ENCODE measurements around the gene SLC15A5. TPM values are rescaled to one million over a fixed set of nuclear protein-coding genes. Genes with fewer than 3 reads are reported as not detected.

Gene SLC15A5
- total RNA-seq, 3 donors from 2014 or later = not detected

DNA sequence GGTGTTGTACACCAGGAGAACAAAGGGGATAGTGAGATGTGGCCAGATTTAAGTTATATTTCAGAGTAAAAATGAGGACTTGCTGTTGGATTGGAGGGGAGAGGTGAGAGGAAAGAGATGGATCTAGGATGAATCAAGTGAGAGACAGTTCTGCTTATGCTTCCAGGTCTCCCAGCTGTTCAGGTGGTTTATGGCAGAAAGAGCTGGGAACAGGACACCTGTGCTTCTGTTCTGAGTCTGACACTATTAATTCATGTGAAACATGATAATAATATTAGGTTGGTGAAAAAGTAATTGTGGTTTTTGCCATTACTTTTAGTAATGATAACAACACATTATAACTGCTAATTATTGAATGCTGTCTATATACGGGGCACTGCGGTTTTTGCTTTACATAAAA is 55.7 kb downstream of the SLC15A5 start:
- no peak overlapping the region for H3K27ac ChIP-seq
- no peaks in the 10 kb centered on the region for H3K27me3 ChIP-seq
- H3K36me3 ChIP-seq = no peaks in the 10 kb centered on the region
- H3K4me1 ChIP-seq = no peaks in the 10 kb centered on the region
- no peak for DNase-seq (ENCODE audit: low spot score in 2 of 2)
- no peak overlapping the region for H3K4me3 ChIP-seq
- H3K9me3 ChIP-seq = no peaks in the 10 kb centered on the region
- no peak for TF ChIP-seq POLR2AphosphoS5 (IDR thresholded peaks at IDR 0.05)
- TF ChIP-seq POLR2A (IDR thresholded peaks at IDR 0.05) = no peak
- TF ChIP-seq, protein P1, sequence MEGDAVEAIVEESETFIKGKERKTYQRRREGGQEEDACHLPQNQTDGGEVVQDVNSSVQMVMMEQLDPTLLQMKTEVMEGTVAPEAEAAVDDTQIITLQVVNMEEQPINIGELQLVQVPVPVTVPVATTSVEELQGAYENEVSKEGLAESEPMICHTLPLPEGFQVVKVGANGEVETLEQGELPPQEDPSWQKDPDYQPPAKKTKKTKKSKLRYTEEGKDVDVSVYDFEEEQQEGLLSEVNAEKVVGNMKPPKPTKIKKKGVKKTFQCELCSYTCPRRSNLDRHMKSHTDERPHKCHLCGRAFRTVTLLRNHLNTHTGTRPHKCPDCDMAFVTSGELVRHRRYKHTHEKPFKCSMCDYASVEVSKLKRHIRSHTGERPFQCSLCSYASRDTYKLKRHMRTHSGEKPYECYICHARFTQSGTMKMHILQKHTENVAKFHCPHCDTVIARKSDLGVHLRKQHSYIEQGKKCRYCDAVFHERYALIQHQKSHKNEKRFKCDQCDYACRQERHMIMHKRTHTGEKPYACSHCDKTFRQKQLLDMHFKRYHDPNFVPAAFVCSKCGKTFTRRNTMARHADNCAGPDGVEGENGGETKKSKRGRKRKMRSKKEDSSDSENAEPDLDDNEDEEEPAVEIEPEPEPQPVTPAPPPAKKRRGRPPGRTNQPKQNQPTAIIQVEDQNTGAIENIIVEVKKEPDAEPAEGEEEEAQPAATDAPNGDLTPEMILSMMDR (IDR thresholded peaks at IDR 0.05) = no peak
- intact Hi-C loops (cut with DNase I; ENCODE audit: low total_unique reads) = no loop called here

DNA sequence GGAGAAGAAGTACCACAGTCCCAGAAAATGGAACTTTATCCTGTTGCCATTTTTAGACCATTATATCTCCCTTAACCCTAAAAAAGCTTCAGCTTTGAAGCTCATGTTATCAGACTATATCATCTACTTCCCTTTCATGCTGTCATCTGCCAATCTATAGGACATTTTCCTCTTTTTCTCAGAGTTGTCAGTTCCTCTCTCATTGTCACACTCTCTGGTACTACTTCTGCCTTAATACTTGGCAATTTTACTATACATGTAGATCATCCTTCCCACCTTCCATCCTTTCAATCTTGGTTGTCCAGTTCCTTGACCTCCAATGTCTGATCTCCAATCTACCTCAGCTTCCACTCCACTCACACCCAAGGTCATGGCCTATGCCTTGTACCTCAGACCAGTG is 57.4 kb downstream of the SLC15A5 start:
- Histone ChIP-seq H3K27ac (no peak overlapping the region), H3K36me3 (no peaks in the 10 kb centered on the region), H3K9me3 (no peaks in the 10 kb centered on the region), H3K27me3 (no peaks in the 10 kb centered on the region), H3K4me3 (no peak overlapping the region), H3K4me1 (no peaks in the 10 kb centered on the region)
- no peak for DNase-seq (ENCODE audit: low spot score in 2 of 2)
- TF ChIP-seq, protein P1 (IDR thresholded peaks at IDR 0.05) = no peak
- TF ChIP-seq POLR2AphosphoS5 (IDR thresholded peaks at IDR 0.05) (no peak), POLR2A (IDR thresholded peaks at IDR 0.05) (no peak)
- intact Hi-C loops (cut with DNase I; ENCODE audit: low total_unique reads) = no loop called here

DNA sequence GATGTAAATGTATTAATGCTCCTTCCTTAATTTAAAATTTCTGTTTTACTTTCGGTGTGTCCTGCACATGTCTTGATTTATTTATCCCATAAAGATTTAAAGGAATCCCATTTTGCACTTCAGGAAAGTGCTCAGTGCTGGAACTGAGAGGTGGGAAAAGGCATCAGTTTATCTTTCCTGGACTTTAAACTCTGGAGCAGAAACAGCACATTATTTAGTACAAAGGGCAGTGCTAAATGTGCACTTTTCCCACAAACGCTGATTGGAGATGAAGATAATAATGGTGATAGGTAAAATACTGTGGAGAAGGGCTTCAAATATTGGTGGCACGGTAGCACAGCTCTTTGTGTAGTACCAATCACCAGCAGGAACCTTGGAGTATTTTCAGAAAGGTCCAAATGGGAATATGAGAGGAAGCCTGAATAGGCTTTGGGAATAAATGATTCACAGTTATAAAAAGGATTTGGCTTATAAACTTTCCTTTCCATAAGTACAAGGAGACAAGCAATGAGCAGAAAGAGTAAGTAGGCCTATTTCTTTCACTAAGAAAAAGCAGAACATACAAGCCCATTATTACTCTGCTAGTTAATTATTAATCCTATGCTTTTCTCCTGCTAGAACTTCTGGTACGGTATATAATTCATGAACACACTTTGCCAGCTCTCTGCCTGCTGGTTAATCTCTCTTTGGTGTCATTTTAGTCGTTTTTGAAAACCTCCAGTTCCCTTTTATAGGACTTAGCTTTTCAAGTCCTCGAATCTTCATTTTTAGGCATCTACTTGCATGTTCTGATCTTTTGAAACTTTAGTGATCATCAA is 58.3 kb downstream of the SLC15A5 start:
- H3K9me3 ChIP-seq = no peaks in the 10 kb centered on the region
- H3K27me3 ChIP-seq = no peaks in the 10 kb centered on the region
- no peak overlapping the region for H3K27ac ChIP-seq
- H3K4me3 ChIP-seq = no peak overlapping the region
- intact Hi-C loops (cut with DNase I; ENCODE audit: low total_unique reads) = no loop called here
- no peak for DNase-seq (ENCODE audit: low spot score in 2 of 2)
- H3K4me1 ChIP-seq = no peaks in the 10 kb centered on the region
- TF ChIP-seq, protein P1 (IDR thresholded peaks at IDR 0.05) = no peak
- no peak for TF ChIP-seq POLR2A (IDR thresholded peaks at IDR 0.05)
- no peak for TF ChIP-seq POLR2AphosphoS5 (IDR thresholded peaks at IDR 0.05)
- no peaks in the 10 kb centered on the region for H3K36me3 ChIP-seq

DNA sequence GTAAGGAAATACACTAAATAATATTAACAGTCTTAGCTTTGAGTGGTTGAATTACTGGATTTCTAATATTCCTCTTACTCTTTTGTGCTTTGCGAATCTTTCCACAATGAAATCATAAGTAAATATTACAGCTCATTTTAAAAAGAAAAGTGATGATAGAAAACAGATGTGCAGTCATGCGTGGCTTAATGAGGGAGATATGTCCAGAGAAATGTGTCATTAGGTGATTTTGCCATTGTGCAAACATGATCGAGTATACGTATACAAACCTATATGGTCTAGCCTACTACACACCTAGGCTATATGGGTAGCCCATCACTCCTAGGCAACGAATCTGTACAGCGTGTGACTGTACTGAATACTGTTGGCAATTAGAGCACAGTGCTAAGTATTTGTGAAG is 59.3 kb downstream of the SLC15A5 start:
- TF ChIP-seq POLR2AphosphoS5 (IDR thresholded peaks at IDR 0.05) = no peak
- TF ChIP-seq POLR2A (IDR thresholded peaks at IDR 0.05) = no peak
- TF ChIP-seq, protein P1 (IDR thresholded peaks at IDR 0.05) = no peak
- no peak overlapping the region for H3K4me3 ChIP-seq
- H3K36me3 ChIP-seq = no peaks in the 10 kb centered on the region
- intact Hi-C loops (cut with DNase I; ENCODE audit: low total_unique reads) = no loop called here
- no peaks in the 10 kb centered on the region for H3K9me3 ChIP-seq
- no peak overlapping the region for H3K27ac ChIP-seq
- no peaks in the 10 kb centered on the region for H3K27me3 ChIP-seq
- no peaks in the 10 kb centered on the region for H3K4me1 ChIP-seq
- no peak for DNase-seq (ENCODE audit: low spot score in 2 of 2)

DNA sequence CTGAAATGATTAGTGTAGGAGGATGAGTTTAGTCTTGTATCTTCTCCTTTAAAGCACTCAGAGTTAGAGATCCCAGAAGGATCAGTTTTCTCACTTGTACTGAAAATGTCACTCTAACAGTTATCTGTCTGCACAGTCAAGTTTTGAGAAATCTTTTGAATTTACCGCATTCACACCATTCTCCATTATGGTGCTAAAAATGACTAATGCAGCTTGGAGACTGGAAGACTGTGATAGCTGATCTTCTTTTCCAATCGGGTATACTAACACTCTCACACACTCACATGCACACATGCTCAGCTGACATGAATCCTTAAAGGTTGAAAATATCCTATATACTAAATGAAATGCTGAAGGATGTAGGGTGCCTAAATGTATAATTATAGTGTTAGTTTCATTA is 65.8 kb downstream of the SLC15A5 start:
- intact Hi-C loops (cut with DNase I; ENCODE audit: low total_unique reads) = no loop called here
- no peaks in the 10 kb centered on the region for H3K4me1 ChIP-seq
- no peaks in the 10 kb centered on the region for H3K36me3 ChIP-seq
- no peaks in the 10 kb centered on the region for H3K27me3 ChIP-seq
- TF ChIP-seq, protein P1 (IDR thresholded peaks at IDR 0.05) = no peak
- no peak for TF ChIP-seq POLR2A (IDR thresholded peaks at IDR 0.05)
- TF ChIP-seq POLR2AphosphoS5 (IDR thresholded peaks at IDR 0.05) = no peak
- no peak for DNase-seq (ENCODE audit: low spot score in 2 of 2)
- no peak overlapping the region for H3K27ac ChIP-seq
- H3K4me3 ChIP-seq = no peak overlapping the region
- no peaks in the 10 kb centered on the region for H3K9me3 ChIP-seq

Data from breast epithelium (tissue), 4 donors.